Fibroblast of skin of abdomen (primary cell): Measurements from ENCODE around the gene CKMT2. TPM values are rescaled to one million over a fixed set of nuclear protein-coding genes. Genes with fewer than 3 reads are reported as not detected.

Experiments used
- DNase-seq: peaks from one replicate; pipeline ENCODE4 v3.0.0-alpha.2; 2013
- polyA plus RNA-seq, 2 experiments: library from polyadenylated mRNA; unstranded; fragments of 120-200 nt; gene quantifications; one replicate each; pipeline ENCODE4 v1.2.1, GENCODE V29; 2013; ENCODE audit not compliant: insufficient read length in 2 of 2

CKMT2 gene
- polyA plus RNA-seq (2013, experiment 1 of 2; ENCODE audit: insufficient read length), result 0.64 TPM
- 0.34 TPM for polyA plus RNA-seq (2013, experiment 2 of 2; ENCODE audit: insufficient read length)

- DNase-seq, result peak; percentile 9
These were observed at the start of gene CKMT2 for GRCh38 chr5:81233080-81233634. TSS of gene CKMT2 (plus strand) at chr5:81233322. CDS start at chr5:81251133, 17,811 bp downstream.

GRCh38 chr5:81183811-81184748, 49.0 kb upstream of the CKMT2 start:
- DNase-seq, result peak; percentile 25

- DNase-seq, result no peak
These were observed 48.4 kb upstream of the CKMT2 start for GRCh38 chr5:81184749-81185110.

GRCh38 chr5:81187885-81188284, 45.2 kb upstream of the CKMT2 start:
- no peak for DNase-seq

GRCh38 chr5:81188962-81189361, 44.2 kb upstream of the CKMT2 start:
- no peak for DNase-seq

- DNase-seq, result no peak
These were observed 43.1 kb upstream of the CKMT2 start for GRCh38 chr5:81189875-81190498.

GRCh38 chr5:81191726-81192372, 41.3 kb upstream of the CKMT2 start:
- no peak for DNase-seq

GRCh38 chr5:81192373-81192750, 40.8 kb upstream of the CKMT2 start:
- DNase-seq, result no peak

- peak; percentile 75 for DNase-seq
These were observed 38.3 kb upstream of the CKMT2 start for GRCh38 chr5:81194633-81195334.

- no peak for DNase-seq
These were observed 37.7 kb upstream of the CKMT2 start for GRCh38 chr5:81195335-81195929.

GRCh38 chr5:81202655-81203054, 30.5 kb upstream of the CKMT2 start:
- no peak for DNase-seq

GRCh38 chr5:81203729-81204128, 29.4 kb upstream of the CKMT2 start:
- DNase-seq, result no peak

- DNase-seq, result no peak
These were observed 28.9 kb upstream of the CKMT2 start for GRCh38 chr5:81204205-81204604.

GRCh38 chr5:81205058-81205457, 28.1 kb upstream of the CKMT2 start:
- DNase-seq, result no peak

- DNase-seq, result peak; percentile 9
These were observed 26.1 kb upstream of the CKMT2 start for GRCh38 chr5:81207009-81207408.

- DNase-seq, result no peak
These were observed 24.2 kb upstream of the CKMT2 start for GRCh38 chr5:81208904-81209303.

- no peak for DNase-seq
These were observed 23.7 kb upstream of the CKMT2 start for GRCh38 chr5:81209386-81209785.

- no peak for DNase-seq
These were observed 23.1 kb upstream of the CKMT2 start for GRCh38 chr5:81209869-81210493.

GRCh38 chr5:81212211-81212751, 20.8 kb upstream of the CKMT2 start:
- DNase-seq, result no peak

GRCh38 chr5:81213070-81213469, 20.1 kb upstream of the CKMT2 start:
- DNase-seq, result no peak

- no peak for DNase-seq
These were observed 18.3 kb upstream of the CKMT2 start for GRCh38 chr5:81214848-81215247.
